Endometrium (tissue), 2 donors: ENCODE results near the gene BRD3.
"Not testable (repeated sequence)": the region's sequence is repeated elsewhere in the genome, so short reads cannot be mapped to it uniquely, and the experiment has no call there.

Experiments
- FAIRE-seq: peaks from 2 replicates; lab custom pipeline; 2012; peaks lifted over from hg19 to GRCh38; lab: Jason Lieb, UNC
- donor health status: control.
- donor health status: control.

The BRD3 gene

GRCh38 chr9:133991214-133991921, 76.5 kb downstream of the BRD3 start:
- no peak for FAIRE-seq

GRCh38 chr9:133990366-133991213, 77.2 kb downstream of the BRD3 start:
- FAIRE-seq: no peak

GRCh38 chr9:133989625-133990365, 78.0 kb downstream of the BRD3 start:
- FAIRE-seq: no peak

- FAIRE-seq: not testable (repeated sequence)
Observed at GRCh38 chr9:133988771-133989170, 79.1 kb downstream of the BRD3 start.

- FAIRE-seq: no peak
Observed at GRCh38 chr9:133987946-133988665, 79.7 kb downstream of the BRD3 start.

GRCh38 chr9:133987446-133987788, 80.4 kb downstream of the BRD3 start:
- no peak for FAIRE-seq

- no peak for FAIRE-seq
Observed at GRCh38 chr9:133986774-133987445, 80.9 kb downstream of the BRD3 start.

- no peak for FAIRE-seq
Observed at GRCh38 chr9:133986061-133986460, 81.8 kb downstream of the BRD3 start.

GRCh38 chr9:133982971-133983720, 84.7 kb downstream of the BRD3 start:
- no peak for FAIRE-seq

GRCh38 chr9:133981958-133982681, 85.7 kb downstream of the BRD3 start:
- FAIRE-seq: no peak

GRCh38 chr9:133981589-133981957, 86.3 kb downstream of the BRD3 start:
- no peak for FAIRE-seq

- FAIRE-seq: no peak
Observed at GRCh38 chr9:133980864-133981588, 86.8 kb downstream of the BRD3 start.
